ENCODE measurements around the gene PTCH1. TPM values are rescaled to one million over a fixed set of nuclear protein-coding genes. Genes with fewer than 3 reads are reported as not detected.

Gene PTCH1
- total RNA-seq, 1 donor from 2014 or later = 33.3 TPM

DNA sequence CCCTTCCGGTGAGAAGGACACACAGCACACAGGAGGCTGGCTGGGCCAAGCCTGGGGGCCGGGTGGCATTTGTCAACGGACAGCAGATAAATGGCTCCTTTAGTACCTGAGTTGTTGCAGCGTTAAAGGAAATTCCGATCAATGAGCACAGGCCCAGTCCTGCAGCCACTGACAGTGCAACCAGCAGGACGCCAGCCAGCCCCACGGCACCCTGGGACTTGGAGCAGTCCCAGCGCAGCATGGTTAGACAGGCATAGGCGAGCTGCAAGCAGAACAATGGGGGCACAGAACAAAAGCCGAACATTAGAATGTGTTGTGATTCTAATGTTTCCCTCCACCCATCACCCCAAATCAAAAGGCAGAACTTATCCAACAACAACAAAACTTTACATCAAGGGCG, 39.3 kb downstream of the PTCH1 start:
- peaks cover 86% of the 10 kb centered on the region for H3K36me3 ChIP-seq
- H3K4me1 ChIP-seq = no peaks in the 10 kb centered on the region
- ATAC-seq = no peak
- TF ChIP-seq, protein P1, sequence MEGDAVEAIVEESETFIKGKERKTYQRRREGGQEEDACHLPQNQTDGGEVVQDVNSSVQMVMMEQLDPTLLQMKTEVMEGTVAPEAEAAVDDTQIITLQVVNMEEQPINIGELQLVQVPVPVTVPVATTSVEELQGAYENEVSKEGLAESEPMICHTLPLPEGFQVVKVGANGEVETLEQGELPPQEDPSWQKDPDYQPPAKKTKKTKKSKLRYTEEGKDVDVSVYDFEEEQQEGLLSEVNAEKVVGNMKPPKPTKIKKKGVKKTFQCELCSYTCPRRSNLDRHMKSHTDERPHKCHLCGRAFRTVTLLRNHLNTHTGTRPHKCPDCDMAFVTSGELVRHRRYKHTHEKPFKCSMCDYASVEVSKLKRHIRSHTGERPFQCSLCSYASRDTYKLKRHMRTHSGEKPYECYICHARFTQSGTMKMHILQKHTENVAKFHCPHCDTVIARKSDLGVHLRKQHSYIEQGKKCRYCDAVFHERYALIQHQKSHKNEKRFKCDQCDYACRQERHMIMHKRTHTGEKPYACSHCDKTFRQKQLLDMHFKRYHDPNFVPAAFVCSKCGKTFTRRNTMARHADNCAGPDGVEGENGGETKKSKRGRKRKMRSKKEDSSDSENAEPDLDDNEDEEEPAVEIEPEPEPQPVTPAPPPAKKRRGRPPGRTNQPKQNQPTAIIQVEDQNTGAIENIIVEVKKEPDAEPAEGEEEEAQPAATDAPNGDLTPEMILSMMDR (IDR thresholded peaks at IDR 0.05) = no peak
- H3K9me3 ChIP-seq = no peaks in the 10 kb centered on the region
- intact Hi-C loops (cut with DNase I) = no loop called here
- H3K4me3 ChIP-seq = no peak overlapping the region
- no peaks in the 10 kb centered on the region for H3K27me3 ChIP-seq (ENCODE audit: low read depth)
- no peak overlapping the region for H3K27ac ChIP-seq
- no peak for DNase-seq

DNA sequence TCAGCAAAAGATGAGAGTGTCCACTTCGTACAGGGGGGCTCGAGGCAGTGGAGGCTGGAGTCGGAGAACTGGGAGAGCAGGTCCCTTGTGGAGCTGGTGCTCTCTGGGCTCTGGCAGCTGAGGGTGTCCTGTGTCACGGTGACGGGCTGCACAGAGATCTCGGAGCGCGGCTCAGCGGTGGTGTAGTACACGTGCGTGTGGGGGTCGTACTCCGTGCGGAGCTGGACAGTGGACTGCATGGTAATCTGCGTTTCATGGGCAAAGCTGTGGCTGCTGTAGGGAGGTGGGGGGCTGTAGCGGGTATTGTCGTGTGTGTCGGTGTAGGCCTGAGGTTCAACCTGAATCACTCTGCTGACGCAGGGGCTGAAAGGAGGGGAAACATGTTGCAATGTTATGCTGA, 48.0 kb downstream of the PTCH1 start:
- Histone ChIP-seq H3K27me3 (ENCODE audit: low read depth) (no peaks in the 10 kb centered on the region), H3K4me3 (no peak overlapping the region), H3K27ac (no peak overlapping the region), H3K4me1 (peaks cover 3% of the 10 kb centered on the region), H3K9me3 (no peaks in the 10 kb centered on the region), H3K36me3 (peaks cover 88% of the 10 kb centered on the region)
- TF ChIP-seq, protein P1 (IDR thresholded peaks at IDR 0.05) = no peak
- DNase-seq = no peak
- intact Hi-C loops (cut with DNase I) = no loop called here
- ATAC-seq = peak in 1 of 2 donors; percentile 31

DNA sequence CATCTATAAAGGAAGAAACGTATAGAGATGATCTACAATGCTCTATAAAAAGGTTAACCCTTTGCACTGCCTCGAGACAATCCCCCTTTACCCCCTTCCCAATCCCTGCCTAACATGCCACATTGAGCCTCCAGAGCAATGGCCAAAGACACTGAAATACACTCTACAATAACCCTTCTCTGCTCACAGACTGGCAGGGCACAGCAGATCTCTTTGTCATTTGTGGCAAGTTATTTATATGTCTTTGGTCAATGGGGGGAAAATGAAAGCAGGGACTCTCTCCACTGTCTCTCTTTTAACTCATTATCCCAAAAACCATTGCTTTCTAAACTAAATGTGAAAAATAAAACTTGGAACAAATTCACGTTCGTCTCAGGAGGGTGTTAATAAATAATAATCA, 51.7 kb downstream of the PTCH1 start:
- H3K4me1 ChIP-seq = peaks cover 20% of the 10 kb centered on the region
- H3K27me3 ChIP-seq (ENCODE audit: low read depth) = no peaks in the 10 kb centered on the region
- no peak overlapping the region for H3K27ac ChIP-seq
- ATAC-seq (no peak), DNase-seq (no peak)
- H3K9me3 ChIP-seq = no peaks in the 10 kb centered on the region
- no peak overlapping the region for H3K4me3 ChIP-seq
- intact Hi-C loops (cut with DNase I) = no loop called here
- TF ChIP-seq, protein P1 (IDR thresholded peaks at IDR 0.05) = no peak
- H3K36me3 ChIP-seq = peaks cover 72% of the 10 kb centered on the region

DNA sequence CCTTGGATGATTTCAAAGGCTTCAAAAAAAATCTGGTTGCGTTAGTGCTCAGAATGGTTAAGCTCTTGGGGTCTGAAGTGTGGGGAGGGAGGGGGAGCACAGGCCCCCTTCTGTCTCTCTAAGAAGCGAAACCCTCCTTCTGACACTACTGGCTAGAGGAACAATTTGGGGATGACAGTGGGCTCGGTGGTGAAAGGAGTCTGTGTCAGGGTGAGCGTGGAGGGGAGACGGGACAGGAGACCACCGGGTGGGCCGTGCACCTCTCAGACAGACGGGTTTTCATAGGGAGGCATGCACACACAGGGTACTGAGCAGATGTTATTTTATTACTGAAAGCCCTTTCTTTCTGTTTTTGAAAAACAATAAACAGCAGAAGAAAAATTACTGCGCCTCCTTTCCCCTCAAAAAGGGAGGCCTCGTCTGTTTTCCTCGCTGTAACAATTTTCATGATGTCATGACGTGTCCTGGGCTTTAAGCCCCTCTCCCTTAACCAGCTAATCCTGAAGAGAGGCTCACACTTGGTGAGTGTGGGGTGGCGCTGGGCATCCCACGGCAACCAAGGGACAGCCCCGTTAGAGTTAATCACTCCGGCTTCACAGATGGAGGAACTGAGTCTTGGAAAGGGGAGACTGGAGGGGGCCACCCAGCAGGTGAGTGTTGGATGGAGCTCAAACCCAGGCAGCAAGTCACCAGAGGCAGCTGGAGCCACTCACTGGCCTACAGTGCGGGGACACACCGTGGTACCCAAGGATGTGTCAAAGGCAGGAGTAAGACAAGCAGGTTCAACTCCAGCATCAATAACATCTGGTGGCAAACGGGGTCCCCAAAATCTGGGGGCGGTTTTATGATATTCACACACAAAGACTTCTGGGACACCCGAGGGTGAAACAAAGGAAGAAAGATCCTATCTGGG, 53.4 kb downstream of the PTCH1 start:
- ATAC-seq = no peak
- no peak for DNase-seq
- Histone ChIP-seq H3K36me3 (peaks cover 69% of the 10 kb centered on the region), H3K27ac (peak overlapping the region; percentile 51), H3K9me3 (no peaks in the 10 kb centered on the region), H3K4me3 (peak overlapping the region; percentile 23), H3K27me3 (ENCODE audit: low read depth) (no peaks in the 10 kb centered on the region), H3K4me1 (peaks cover 20% of the 10 kb centered on the region)
- TF ChIP-seq, protein P1 (IDR thresholded peaks at IDR 0.05) = no peak
- intact Hi-C loops (cut with DNase I) = no loop called here

DNA sequence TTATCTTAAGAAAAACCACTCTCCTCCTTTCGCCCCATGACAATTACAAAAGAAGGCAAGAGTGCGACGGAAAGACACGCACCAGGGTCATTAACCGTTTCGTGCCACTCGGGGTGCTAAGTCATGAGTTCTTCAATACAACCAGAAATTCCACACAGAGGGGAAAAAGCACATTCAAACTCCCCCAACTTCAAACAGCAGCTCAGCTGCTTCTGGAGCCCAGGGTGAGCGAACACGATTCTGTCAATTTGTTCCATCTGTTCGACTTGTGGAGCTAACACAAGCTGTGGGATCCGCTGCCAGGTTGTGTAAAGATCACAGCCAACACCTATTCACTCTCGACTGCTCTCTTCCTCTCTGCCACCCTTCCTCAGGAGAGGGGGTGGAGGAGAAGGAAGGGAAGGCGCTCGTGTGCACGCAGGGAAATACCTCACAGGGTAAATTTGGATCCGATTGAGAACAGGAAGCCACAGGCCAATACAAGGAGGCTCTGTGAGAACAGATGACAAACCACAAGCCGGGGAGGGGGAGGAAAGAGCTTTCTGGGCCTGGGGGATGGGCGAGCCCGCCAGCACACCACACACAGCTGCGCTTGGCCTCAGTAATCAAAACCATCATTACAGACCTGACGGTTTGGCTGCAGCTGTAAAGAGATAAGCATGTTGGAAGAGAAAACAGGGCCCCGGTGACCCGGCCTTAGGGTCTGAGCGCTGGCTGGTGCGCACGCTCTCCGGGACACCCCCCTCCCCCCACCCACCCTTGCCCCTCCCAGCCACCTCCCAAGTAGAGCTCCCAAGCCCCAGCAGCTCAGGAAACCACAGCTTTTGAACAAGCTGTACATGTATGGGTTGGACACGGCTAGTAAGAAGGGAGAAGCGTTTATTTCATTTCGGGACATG, 54.3 kb downstream of the PTCH1 start:
- DNase-seq (no peak), ATAC-seq (peak; percentile 89 to 90)
- Histone ChIP-seq H3K27ac (peak overlapping the region; percentile 51), H3K9me3 (no peaks in the 10 kb centered on the region), H3K4me1 (peaks cover 20% of the 10 kb centered on the region), H3K36me3 (peaks cover 70% of the 10 kb centered on the region), H3K4me3 (peak overlapping the region; percentile 23), H3K27me3 (ENCODE audit: low read depth) (no peaks in the 10 kb centered on the region)
- intact Hi-C loops (cut with DNase I) = no loop called here
- TF ChIP-seq, protein P1 (IDR thresholded peaks at IDR 0.05) = no peak
